Measurements from ENCODE around the gene GARNL3. TPM values are rescaled to one million over a fixed set of nuclear protein-coding genes. Genes with fewer than 3 reads are reported as not detected.
A peak's percentile ranks its signal among the peaks of the same experiment; 100 is the strongest.

GARNL3 gene
- total RNA-seq, 1 donor from 2014 or later: 4.4 TPM

DNA sequence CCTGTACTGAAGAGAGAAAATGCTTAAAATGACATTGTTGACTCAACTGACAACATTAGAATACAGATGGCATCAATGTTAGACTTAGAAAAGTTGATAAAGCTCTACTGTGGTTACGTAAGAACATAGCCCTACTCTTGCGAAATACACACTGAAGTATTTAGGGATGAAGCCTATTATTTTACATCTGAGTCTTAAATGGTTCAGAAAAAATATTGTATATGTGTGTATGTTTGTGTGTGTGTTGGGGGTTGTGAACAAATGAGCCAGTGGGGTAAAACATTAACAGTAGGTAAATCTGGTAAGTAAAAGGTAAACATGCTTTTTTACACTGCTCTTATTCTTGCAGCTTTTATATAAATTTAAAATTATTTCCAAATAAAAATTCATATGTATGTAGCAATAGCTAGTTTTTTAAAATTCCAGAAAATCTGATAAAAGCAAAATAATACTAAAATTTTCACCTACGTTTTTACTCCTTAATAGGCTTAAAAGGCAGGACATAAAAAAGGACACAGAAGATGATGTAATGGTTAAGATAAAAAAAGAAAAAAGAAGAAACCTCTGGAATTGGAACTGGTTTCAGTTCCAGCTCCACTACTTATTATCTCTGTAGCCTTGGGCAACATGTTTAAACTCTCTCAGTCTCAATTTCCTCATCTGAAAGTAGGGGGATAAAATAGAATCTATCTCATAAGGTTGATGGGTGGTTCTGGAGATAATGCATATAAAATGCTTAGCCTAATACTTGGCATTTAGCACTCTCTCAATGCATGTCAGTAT is 44.3 kb downstream of the GARNL3 start:
- no peak for DNase-seq (ENCODE audit: low read depth, low spot score)

DNA sequence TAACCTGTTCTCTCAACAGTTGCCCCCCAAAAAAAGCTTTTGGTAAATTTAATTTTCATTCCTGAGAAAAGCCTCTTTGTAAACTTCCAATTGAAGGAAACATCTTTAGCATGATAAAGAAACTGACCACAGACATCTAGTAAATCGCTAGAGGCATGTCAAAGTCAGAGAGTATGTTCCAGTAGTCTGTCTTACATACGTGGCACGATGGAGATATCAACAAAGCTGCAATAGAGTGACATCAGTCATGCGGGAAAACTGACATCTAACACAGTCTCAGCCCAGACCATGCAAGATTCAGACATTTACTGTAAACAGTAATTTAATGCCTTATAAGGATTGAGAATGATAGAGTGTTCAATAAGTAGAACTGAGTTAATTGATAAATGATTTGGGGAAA is 45.1 kb downstream of the GARNL3 start:
- no peak for DNase-seq (ENCODE audit: low read depth, low spot score)

DNA sequence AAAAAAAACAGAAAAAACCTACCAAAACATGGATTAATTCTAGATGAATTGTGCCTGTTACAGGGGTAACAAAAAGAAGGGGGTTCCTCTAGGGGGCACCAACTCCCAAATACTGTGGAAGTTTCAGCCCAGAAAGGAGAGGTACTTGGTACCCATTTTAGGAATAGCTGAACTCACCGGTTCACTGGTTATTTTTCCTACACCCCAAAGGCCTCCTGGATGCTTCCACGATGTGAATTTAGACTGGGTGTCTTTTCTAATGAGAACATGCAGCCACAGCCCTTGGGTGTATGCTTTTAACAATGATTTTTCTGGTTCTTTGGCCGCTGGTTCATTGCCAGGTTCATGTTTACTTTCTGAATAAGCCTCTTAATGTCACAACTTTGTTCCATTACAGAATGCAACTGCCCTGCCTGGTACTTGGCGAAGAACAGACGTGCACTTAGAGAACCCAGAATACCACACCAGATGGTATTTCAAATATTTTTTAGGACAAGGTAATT is 46.7 kb downstream of the GARNL3 start:
- peak; percentile 5 for DNase-seq (ENCODE audit: low read depth, low spot score)

DNA sequence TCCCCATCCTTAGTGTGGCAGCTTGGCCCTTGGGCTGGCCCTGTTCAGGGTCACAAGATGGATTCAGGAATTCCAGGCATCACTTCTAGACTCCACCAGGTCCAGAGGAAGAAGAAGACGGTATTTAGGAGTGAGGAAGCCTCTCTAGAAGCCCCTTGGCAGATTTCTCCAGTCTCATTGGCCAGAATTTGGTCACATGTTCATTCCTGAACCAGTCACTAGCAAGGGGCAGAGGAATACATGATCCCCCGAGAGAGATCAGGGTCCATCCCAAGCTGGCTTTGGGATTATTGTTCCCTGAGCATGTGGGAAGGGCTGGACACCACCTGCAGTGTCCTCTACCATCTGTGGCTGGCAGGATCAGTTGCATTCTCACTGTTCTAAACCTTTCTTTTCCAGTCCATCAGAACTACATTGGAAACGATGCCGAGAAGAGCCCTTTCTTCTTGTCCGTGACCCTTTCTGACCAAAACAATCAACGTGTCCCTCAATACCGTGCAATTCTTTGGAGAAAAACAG is 48.5 kb downstream of the GARNL3 start:
- no peak for DNase-seq (ENCODE audit: low read depth, low spot score)

DNA sequence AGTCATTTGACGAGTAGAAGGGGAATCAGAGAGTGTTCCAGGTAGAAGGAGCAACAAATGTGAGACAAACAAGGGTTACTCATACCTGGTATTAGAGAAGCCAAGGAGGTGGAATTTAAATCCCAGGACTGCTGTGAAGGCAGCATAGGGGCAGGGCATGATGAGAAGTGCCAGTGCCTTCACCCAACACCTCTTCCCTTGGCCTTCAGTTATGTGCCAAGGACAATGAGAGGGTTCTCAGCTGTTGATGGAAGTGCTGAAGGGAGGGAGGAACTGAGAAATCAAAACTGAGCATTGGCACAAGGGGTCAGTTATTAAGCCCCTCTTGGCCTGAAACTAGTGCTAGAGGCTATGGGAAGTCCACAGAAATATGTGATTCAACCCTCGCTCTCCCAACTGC is 50.3 kb downstream of the GARNL3 start:
- no peak for DNase-seq (ENCODE audit: low read depth, low spot score)

DNA sequence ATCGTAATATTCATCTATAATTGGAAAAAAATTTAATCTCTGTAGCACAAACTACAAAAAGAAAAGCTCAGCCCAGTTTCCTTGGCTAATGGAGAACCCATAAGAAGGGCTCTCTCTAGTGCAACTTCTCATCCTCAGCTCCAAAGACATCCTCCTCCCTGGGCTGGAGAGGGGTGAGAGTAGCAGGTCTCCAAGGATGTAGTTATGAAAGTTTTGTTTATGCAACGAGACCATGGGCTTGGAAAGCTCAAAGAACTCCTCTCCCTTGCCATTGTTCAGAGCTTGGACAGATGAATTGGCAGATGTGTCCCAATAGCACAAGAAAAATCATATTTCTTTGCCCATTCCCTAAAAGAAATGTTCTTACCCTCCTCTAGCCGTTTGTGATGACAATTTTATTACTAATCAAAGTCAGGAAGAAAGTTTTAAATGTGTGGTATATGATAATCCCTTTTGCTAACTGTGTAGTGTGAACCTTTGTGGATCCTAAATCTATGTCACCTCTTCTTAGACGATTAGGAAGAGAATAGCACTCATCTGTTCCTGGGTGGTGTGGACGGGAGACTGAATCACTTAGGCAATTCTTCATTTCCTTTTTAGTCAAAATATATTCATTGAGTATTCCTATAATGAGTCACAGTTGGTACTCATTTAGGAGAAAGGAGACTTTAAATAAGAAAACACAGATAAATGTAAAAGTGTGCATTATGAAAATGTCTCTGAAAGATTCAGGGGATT is 52.2 kb downstream of the GARNL3 start:
- no peak for DNase-seq (ENCODE audit: low read depth, low spot score)

DNA sequence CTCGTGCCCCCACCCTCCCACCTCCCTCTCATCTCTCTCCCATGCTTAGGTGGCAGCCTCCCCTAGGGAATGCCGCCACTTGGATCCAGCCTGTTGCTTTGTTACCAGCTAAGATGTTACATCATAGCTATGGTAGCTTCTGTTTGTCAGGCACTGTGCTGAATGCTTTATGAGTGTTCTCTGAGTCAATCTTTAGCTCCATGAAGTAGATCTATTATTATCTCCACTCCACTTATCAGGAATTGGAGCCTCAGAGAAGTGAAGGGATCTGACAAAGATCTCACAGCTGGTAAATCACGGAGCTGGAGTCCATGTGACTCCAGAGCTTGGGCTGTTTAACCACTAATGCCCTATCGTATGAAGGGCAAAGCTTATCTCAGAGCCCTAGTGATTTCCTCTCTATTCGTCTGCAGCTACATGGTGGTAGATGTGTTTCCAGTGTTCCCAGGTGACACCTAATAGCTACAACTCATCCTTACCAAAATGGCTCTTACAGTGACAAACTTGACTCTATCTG is 54.1 kb downstream of the GARNL3 start:
- no peak for DNase-seq (ENCODE audit: low read depth, low spot score)

DNA sequence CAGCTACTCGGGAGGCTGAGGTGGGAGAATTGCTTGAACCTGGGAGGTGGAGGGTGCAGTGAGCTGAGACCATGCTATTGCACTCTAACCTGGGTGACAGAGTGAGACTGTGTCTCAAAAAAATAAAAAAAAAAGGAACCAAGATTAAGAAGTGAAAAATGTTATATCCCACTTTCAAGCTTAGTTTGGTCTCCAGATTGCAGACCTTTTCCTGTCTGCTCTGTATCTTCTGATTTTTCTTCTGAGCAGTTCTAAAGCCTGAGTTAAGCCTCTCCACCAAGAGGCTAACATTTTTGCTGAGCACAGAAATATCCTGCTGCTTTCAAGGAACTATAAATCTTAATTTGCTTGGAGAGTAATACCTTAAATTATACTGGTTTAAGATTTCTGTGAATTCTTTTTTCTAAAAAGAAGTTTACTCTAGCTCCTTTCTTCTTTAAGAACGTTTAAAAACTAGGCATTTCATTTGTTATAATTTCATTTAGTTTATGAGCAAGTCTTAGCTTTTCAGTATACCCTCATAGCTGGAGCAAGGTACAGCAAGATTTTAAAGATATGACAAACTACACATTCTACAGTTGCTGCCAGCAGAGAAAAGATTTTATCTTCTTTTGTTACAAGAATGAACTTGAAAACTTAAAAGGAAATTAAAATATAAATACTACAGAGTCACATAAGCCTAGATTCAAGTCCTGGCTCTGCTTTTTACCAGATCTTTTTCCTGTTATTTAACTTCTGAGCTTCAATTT is 55.0 kb downstream of the GARNL3 start:
- DNase-seq (ENCODE audit: low read depth, low spot score): no peak

DNA sequence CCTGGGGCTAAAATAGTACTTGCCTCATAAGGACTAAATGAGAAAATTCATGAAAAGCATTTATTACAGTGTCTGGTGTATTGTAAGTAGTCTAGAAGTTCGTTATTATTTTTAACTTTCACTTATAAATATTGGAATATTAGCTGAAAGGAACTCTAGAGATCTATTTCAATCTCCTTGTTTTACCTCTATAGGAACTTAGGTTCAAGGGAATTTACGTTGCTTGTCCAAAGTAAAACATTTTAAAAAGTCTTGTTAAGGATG is 55.5 kb downstream of the GARNL3 start:
- DNase-seq (ENCODE audit: low read depth, low spot score): no peak

DNA sequence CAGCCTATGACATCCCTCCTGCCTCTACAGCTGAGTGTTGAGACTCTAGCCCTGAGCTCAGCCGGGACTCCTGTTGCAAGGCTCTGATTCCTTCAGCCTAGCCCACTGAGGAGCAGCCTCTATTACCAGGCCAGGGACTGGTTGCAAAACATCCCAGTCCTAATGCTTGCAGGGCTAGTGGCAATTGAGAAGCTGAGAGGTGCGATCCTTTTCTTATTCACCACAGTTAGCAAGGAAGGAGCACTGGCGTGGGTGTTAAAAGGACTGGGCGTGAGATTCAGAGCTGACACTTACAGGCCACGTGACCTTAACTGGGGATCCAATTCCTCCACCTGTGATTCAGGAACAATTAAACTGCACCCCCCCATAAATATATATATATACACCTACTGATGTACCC is 58.8 kb downstream of the GARNL3 start:
- no peak for DNase-seq (ENCODE audit: low read depth, low spot score)

DNA sequence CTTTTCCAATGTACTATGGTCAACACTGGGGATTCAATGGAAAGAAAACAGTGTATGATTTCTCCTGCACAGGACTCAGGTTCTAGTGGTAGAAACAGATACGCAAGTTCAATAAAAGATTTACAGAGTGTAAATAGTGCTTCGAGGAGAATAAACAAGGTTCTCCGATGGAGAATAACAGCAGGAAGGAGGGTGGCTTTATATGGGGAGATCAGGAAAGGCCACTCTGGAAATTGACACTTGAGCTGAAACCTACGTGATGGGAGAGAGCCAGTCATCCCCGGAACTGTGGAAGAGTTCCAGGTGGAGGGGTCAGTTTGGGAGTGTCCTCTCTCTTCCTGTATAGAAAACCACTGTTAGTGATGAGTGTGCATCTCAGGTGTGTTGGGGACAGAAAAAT is 65.9 kb downstream of the GARNL3 start:
- DNase-seq (ENCODE audit: low read depth, low spot score): no peak

DNA sequence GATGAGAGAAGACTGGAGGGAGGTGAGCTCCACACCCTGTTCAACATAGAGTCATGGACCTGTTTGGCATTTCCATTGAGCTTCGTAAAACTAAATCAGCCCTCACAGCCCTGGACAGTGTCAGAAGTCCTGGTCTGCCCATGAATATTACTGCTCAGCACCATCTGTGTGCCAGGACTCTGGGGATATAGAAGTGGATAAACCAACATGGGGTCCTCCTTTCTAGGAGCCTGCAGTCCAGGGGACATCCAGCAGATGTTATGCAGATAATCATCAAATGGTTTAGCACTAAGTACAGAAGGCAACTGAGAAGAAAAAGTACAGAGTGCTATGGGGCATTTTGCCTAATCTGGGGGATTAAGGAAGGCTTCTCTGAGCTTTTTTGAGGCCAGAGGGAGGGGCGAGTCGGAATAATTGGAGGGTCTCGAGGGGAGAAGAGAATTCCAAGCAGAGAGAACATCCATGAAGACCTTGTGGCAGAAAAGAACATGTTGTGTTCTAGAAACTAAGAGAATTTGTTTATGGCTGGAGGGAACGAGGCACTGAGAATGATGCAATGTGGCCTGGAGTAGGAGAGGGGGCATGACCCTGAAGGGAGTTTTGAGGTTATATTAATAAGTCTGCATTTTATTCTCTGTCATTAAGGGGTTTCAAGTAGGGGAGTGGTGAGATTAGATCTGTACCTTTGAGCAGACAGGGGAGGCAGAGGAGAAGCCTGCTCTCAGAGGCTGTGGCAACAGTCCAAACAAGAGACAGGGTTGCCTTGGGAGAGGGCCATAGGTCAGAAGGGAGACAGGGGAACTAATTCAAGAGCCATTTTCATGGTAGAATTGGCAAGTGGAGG is 68.9 kb downstream of the GARNL3 start:
- DNase-seq (ENCODE audit: low read depth, low spot score): no peak

DNA sequence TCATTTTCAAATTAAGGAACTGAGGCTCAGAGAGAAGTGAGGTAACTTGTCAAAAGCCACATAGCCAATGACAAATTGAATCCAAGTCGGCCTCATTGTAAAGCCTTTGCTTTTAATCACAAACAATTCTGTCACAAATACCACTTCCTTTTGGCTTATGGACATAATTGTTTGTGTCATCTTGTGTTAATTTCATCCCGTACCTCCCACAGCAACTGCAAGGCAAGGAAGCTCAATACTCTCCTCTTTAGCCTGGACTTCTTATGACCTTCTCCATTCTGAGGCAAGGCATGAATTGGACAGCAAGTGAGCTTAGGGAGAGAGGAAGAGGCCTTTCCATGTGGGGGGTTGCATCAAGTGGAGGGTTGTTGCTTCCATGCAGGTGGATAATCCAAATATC is 70.2 kb downstream of the GARNL3 start:
- no peak for DNase-seq (ENCODE audit: low read depth, low spot score)

DNA sequence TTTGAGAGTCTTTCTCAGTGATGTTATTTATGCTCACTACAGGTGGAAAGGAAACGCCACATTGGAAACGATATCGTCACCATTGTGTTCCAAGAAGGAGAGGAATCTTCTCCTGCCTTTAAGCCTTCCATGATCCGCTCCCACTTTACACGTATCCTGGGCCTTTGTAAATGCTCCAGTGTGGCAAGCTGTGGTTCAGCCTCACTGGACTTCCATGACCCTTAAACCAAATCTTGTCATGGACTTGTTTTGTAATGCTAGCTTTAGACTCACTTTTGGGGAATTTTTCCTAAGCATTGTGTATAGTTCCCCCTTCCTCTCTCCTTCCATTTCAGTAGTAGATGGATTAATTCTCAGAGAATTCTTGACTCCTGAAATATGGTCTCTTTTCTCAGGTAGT is 71.5 kb downstream of the GARNL3 start:
- DNase-seq (ENCODE audit: low read depth, low spot score): no peak

DNA sequence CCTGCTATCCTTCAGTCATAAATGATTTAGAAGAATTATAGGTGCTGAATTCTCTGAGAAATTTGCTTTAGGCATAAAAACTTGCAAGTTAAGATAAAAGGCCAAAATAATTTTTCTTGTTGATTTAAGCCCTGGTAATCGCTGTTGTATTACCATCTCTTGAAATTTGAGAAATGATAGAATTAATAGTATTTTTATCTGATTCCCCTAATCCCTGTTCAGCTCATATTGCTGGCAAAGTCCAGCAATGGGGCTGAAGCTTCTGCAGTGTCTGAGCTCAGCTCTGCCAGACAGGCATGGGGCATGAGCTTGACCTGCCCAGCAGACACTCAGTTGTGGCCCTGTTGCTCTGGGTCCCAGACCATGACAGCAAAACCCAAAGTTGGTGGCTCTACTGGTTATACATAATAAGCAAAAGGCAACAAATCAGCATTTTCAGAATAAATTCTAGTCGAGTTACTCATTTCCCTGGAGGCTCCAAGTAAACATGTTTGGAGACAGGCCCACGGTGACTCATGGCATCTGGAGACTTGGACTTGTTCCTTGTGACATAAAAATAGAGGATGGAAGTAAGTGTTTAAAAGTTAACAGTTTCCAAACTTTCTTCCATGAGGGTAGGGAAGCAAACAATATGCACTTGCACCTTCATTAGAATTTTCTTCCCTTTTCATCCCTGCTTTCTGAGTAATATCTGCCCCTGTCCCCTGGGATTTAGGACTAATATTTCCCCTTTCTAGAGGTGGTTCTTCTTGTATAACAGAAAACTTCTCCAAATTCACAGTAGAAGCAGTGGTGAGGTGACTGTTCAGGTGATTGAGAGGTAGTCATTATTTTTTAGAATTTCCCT is 72.2 kb downstream of the GARNL3 start:
- DNase-seq (ENCODE audit: low read depth, low spot score): peak; percentile 87

DNA sequence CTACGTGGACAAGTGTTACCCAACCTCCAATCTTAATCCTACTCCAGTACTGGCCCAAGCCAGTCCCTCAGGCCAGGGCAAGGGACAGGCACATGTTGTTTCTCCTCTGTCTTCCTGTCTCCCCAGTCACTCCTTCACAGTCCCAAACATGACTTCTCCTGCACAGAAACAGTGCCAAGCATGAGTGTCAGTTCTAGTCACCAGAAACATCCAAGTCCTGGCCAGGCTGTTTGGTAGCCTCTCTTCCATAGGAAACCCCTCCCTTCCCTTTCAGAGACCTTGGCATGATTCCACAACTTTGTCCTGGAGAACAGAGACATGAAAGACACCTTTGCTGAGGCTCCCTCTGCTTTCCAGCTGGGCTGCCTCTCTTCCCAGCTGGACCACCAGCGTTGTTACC is 76.1 kb downstream of the GARNL3 start:
- DNase-seq (ENCODE audit: low read depth, low spot score): no peak

DNA sequence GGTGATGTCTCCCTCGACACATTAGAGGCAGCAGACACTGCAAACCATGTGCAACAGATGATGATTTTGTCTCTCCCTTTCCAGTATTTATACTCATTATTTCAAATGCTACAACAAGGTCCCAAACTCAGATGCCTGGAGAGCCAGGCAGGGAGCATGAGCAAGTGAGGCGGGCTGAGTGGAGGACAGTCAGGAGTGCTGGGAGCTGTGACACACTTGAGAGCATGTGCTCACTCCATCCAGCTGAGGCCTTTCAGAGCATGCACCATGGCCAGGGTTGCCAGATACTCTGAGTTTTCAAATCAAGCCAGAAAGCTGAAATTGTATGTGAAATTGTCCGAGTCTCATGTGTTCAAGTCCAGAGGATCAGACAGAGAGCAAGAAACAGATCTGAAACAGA is 76.6 kb downstream of the GARNL3 start:
- no peak for DNase-seq (ENCODE audit: low read depth, low spot score)

DNA sequence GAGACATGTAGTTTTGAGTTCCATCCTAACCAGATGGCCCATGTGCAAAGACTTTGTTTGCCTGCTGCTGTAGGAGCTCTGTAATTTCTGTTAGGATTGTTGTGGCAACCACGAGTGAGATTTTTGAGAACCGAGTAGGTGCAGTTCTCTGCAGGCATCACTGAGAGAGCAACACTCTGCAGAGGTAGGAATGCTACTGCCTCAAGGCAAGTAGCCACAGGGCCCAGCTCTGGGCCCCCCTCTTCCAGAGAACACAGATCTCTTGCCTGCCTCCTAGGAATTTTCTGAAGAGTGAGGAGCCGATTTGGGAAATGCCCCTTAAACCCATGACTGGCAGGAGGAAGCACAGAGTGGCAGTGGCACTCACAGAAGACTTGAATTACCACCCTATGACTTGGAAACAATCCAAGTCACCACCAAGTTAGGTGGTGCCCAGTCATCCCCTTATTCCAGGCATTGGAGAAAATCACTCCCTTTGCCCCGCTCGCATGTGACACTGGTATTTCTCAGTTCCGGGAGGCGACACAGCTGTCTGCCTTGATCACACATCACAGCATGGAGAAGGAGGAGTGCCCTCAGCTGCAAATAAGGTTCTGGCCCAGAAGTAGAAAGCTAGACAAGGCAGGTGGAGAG is 79.9 kb downstream of the GARNL3 start:
- DNase-seq (ENCODE audit: low read depth, low spot score): no peak

DNA sequence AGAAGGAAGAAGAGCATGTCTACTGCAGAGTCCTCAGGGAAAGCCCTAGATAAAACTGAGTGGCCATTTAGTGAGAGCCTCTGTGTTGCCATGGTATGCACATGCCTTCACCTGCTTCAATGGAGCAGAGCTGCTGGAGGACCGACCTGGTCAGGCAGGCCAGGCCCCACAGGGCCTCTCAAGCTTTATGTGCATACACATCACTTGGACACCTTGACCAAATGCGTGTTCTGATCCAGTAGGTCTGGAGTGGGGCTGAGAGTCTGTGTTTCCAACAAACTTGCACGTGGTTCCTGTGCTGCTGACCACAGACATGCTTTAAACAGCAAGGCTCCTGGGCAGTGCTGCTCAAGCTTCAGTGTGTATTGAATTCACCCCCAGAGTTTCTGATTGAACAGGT is 81.0 kb downstream of the GARNL3 start:
- no peak for DNase-seq (ENCODE audit: low read depth, low spot score)

DNA sequence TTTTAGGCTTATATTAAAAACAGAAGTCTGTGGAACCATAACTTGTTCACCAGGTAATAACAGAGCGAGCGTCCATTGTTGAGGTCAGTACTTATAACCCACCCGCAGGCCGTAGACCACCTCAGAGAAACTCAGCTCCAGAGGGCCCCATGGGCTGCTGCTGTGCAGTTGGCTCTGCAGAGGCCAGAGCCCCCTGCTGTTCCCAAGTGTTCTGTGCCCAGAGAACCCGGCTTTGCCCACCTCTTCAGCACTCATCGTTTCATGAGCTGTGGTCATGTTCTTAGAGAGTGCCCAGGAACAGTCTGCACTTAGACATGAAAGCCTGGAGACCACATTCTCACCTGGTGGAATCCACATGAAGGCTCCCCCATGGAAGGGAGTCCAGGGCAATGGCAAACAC is 82.0 kb downstream of the GARNL3 start:
- no peak for DNase-seq (ENCODE audit: low read depth, low spot score)

All from pulmonary artery endothelial cell (primary cell).